ENCODE results near the gene HIF3A. TPM values are rescaled to one million over a fixed set of nuclear protein-coding genes. Genes with fewer than 3 reads are reported as not detected.

The HIF3A gene
- total RNA-seq, 1 experiment from 2014 or later = 0.98 TPM

DNA sequence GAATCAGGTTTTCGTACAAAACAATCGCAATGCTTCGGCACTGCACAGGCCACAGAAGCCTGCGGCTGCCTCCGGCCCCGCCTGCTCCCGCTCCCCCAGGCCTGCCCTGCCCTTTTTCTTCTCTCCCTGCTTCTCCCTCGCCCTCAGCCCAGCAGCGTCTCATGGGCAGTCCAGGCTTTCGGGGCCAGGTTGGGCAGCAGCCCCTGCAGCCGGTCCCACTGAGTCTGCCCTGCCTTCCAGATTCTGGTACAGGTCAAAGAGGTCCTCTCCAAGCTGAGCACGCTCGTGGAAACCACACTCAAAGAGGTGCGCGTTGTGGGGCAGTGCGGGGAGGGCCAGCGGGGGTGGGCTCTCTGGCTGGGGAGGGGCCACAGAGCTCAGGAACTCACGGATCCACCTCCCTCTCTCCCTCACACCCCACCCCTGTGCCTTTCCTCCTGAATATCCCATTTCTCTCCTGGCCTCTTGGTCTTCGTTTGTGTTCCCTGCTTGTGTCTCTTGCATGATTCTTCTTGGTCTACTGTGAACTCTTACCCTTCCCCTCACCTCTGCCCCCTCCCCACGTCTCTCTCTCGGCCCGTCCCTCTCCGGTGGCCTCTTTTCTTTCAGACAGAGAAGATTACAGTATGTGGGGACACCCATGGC is 86.5 kb downstream of the HIF3A start:
- POLR2A ChIA-PET = no interaction called here
- Histone ChIP-seq H3K9ac (ENCODE audit: low read length) (no peak overlapping the region), H4K20me1 (ENCODE audit: insufficient read depth) (0 out of 2 replicates have a peak, but pooled peaks cover 6% of the 10 kb centered on the region), H3K27ac (ENCODE audit: low read depth, low read length) (no peak overlapping the region), H3K79me2 (ENCODE audit: insufficient read depth, low read length) (peaks cover 30% of the 10 kb centered on the region), H3K9me2 (ENCODE audit: insufficient read depth) (no peaks in the 10 kb centered on the region), H3K36me3 (ENCODE audit: control insufficient read depth in 1 of 2, insufficient read depth in 2 of 2, low read length in 2 of 2) (peaks cover 33 to 63% of the 10 kb centered on the region in 2 experiments), H3K4me1 (ENCODE audit: control insufficient read depth in 1 of 2, insufficient read depth in 2 of 2, low read length in 2 of 2) (no peaks in the 10 kb centered on the region), H3K4me3 (replicated peaks in 1 of 2; ENCODE audit: low read depth in 1 of 2, low read length in 2 of 2) (no peak overlapping the region), H3K9me3 (ENCODE audit: control insufficient read depth in 1 of 2, insufficient read depth in 1 of 2, low read depth in 1 of 2, low read length in 2 of 2) (no peaks in the 10 kb centered on the region; a peak in 1 of 4 replicates), H2AFZ (ENCODE audit: low read depth, low read length, poor library complexity, severe bottlenecking) (no peak overlapping the region), H3K4me2 (ENCODE audit: low read length) (no peak overlapping the region), H3K27me3 (ENCODE audit: insufficient read depth, low read length) (no peaks in the 10 kb centered on the region)
- TF ChIP-seq, protein P1, sequence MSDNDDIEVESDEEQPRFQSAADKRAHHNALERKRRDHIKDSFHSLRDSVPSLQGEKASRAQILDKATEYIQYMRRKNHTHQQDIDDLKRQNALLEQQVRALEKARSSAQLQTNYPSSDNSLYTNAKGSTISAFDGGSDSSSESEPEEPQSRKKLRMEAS (IDR thresholded peaks at IDR 0.05) = no peak
- TF ChIP-seq ZFX (IDR thresholded peaks at IDR 0.05) = no peak
- TF ChIP-seq POLR2AphosphoS5 (IDR thresholded peaks at IDR 0.05; ENCODE audit: low read depth, low read length) = no peak
- TF ChIP-seq, protein P2, sequence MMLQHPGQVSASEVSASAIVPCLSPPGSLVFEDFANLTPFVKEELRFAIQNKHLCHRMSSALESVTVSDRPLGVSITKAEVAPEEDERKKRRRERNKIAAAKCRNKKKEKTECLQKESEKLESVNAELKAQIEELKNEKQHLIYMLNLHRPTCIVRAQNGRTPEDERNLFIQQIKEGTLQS (IDR thresholded peaks at IDR 0.05) = no peak
- no peak for TF ChIP-seq YY1 (IDR thresholded peaks at IDR 0.05; ENCODE audit: extremely low read depth, insufficient replicate concordance, low read depth, low read length)
- no peak for TF ChIP-seq JUND (IDR thresholded peaks at IDR 0.05)
- TF ChIP-seq, protein P3, sequence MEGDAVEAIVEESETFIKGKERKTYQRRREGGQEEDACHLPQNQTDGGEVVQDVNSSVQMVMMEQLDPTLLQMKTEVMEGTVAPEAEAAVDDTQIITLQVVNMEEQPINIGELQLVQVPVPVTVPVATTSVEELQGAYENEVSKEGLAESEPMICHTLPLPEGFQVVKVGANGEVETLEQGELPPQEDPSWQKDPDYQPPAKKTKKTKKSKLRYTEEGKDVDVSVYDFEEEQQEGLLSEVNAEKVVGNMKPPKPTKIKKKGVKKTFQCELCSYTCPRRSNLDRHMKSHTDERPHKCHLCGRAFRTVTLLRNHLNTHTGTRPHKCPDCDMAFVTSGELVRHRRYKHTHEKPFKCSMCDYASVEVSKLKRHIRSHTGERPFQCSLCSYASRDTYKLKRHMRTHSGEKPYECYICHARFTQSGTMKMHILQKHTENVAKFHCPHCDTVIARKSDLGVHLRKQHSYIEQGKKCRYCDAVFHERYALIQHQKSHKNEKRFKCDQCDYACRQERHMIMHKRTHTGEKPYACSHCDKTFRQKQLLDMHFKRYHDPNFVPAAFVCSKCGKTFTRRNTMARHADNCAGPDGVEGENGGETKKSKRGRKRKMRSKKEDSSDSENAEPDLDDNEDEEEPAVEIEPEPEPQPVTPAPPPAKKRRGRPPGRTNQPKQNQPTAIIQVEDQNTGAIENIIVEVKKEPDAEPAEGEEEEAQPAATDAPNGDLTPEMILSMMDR (IDR thresholded peaks at IDR 0.05 in 2 of 3, conservative IDR thresholded peaks at IDR 0.05 in 1 of 3; ENCODE audit: borderline replicate concordance in 1 of 3, insufficient read depth in 1 of 3, low read depth in 2 of 3, low read length in 2 of 3) = no peak
- TF ChIP-seq CEBPB (IDR thresholded peaks at IDR 0.05; ENCODE audit: low read depth) = no peak
- no peak for TF ChIP-seq TCF7L2 (IDR thresholded peaks at IDR 0.05; ENCODE audit: borderline replicate concordance, extremely low read depth, insufficient read depth, insufficient read length)
- no peak for TF ChIP-seq CBX3 (IDR thresholded peaks at IDR 0.05; ENCODE audit: low read depth)
- TF ChIP-seq POLR2A (IDR thresholded peaks at IDR 0.05; ENCODE audit: borderline replicate concordance, extremely low read depth, insufficient read depth, insufficient read length) = no peak
- no peak for TF ChIP-seq SRF (IDR thresholded peaks at IDR 0.05; ENCODE audit: low read depth)
- TF ChIP-seq EZH2phosphoT487 (IDR thresholded peaks at IDR 0.05; ENCODE audit: borderline replicate concordance) = no peak
- TF ChIP-seq FOSL1 (IDR thresholded peaks at IDR 0.05; ENCODE audit: low read depth) = no peak
- TF ChIP-seq, protein P4, sequence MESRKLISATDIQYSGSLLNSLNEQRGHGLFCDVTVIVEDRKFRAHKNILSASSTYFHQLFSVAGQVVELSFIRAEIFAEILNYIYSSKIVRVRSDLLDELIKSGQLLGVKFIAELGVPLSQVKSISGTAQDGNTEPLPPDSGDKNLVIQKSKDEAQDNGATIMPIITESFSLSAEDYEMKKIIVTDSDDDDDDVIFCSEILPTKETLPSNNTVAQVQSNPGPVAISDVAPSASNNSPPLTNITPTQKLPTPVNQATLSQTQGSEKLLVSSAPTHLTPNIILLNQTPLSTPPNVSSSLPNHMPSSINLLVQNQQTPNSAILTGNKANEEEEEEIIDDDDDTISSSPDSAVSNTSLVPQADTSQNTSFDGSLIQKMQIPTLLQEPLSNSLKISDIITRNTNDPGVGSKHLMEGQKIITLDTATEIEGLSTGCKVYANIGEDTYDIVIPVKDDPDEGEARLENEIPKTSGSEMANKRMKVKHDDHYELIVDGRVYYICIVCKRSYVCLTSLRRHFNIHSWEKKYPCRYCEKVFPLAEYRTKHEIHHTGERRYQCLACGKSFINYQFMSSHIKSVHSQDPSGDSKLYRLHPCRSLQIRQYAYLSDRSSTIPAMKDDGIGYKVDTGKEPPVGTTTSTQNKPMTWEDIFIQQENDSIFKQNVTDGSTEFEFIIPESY (IDR thresholded peaks at IDR 0.05; ENCODE audit: extremely low read depth, insufficient replicate concordance, low read length) = no peak
- no TSS peak for BruUV-seq (replicated peaks)
- CTCF ChIA-PET = no interaction called here
- DNase-seq (ENCODE audit: low read depth, low spot score) (no peak), ATAC-seq (no peak)
- intact Hi-C loops (cut with micrococcal nuclease) = no loop called here
- RAD21 ChIA-PET (ENCODE audit: low non-redundant PET in 1 of 2, low total read pairs in 2 of 2, uncharacterized antibody in 2 of 2, unreplicated experiment in 2 of 2) = no interaction called here

All from HCT116 (cell line).